Measurements from ENCODE around the gene CLIP1.

GRCh38 chr12:122460061-122460460 is 37.6 kb upstream of the CLIP1 start:
- TF ChIP-seq CTCF (conservative IDR thresholded peaks at IDR 0.05; ENCODE audit: low read length), result no peak
- TF ChIP-seq EZH2phosphoT487 (IDR thresholded peaks at IDR 0.05; ENCODE audit: borderline replicate concordance, low read depth, low read length), result no peak
